ENCODE measurements around the gene ATG9B.
A peak's percentile ranks its signal among the peaks of the same experiment; 100 is the strongest.

Gene ATG9B

DNA sequence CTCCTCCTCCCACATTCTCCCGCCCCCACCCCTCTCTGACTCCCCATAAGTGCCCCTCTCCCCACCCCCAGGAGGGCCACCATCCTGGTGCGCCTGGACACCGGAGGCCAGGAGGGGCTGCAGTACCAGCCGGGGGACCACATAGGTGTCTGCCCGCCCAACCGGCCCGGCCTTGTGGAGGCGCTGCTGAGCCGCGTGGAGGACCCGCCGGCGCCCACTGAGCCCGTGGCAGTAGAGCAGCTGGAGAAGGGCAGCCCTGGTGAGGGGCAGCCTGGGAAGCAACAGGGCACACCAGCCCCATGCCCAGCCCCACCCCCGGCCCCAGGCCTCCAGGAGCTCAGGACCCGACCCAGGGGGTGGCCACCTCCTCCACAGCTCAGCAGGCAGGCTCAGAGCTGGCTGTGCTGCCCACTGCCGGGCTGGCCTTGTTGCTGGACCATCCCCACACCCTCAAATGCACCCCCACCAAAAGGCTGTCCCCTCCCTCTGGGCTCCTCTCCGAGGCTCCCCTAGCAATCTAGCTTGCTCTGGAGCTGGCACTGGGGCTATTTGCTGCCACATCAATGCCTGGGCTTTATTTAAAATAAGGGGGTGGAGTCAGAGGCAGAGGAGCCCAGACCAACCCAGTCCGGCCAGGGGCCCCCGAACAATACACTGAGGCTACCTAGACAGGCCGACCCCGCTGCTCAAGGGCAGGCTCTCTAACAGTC lies 14.8 kb downstream of the ATG9B start:
- no peak overlapping the region for H2BK120ac ChIP-seq (ENCODE audit: insufficient read depth, low read length, poor library complexity)
- WGBS (ENCODE audit: extremely low coverage, insufficient coverage, insufficient read length) = no CpG with 5 or more reads among the region's 22 CpGs
- no peak overlapping the region for H3K4me2 ChIP-seq (ENCODE audit: low read length)
- H3K9ac ChIP-seq (ENCODE audit: low read length) = no peak overlapping the region
- no peak overlapping the region for H4K12ac ChIP-seq (ENCODE audit: low read depth, low read length)
- H3K4ac ChIP-seq (ENCODE audit: low read depth, low read length) = no peak overlapping the region
- H3K18ac ChIP-seq (ENCODE audit: low read length) = no peak overlapping the region
- no peak overlapping the region for H2AK5ac ChIP-seq (ENCODE audit: low read length)
- peaks cover 4% of the 10 kb centered on the region for H3K9me3 ChIP-seq (ENCODE audit: insufficient read depth, low read depth, low read length)
- no peak overlapping the region for H2BK12ac ChIP-seq (ENCODE audit: low read length)
- H3K23ac ChIP-seq (ENCODE audit: low read length) = no peak overlapping the region
- H3K4me3 ChIP-seq (ENCODE audit: low read depth, low read length) = no peak overlapping the region
- no peak overlapping the region for H2BK5ac ChIP-seq (ENCODE audit: low read depth, low read length, poor library complexity)
- H3K79me2 ChIP-seq (ENCODE audit: control insufficient read depth, insufficient read depth, low read length, poor library complexity) = no peaks in the 10 kb centered on the region
- peaks cover 12% of the 10 kb centered on the region for H3K79me1 ChIP-seq (ENCODE audit: low read length)
- H3K27me3 ChIP-seq (ENCODE audit: insufficient read depth, low read length) = no peaks in the 10 kb centered on the region
- H4K91ac ChIP-seq (ENCODE audit: low read depth, low read length) = peak overlapping the region; percentile 41
- H3K4me1 ChIP-seq (ENCODE audit: control insufficient read depth in 1 of 2, insufficient read depth in 2 of 2, low read length in 2 of 2) = peaks cover 33 to 42% of the 10 kb centered on the region in 2 experiments
- no peaks in the 10 kb centered on the region for H3K36me3 ChIP-seq (ENCODE audit: control insufficient read depth in 1 of 2, insufficient read depth in 2 of 2, low read length in 2 of 2)
- no peak overlapping the region for H4K8ac ChIP-seq (ENCODE audit: low read depth, low read length)
- H2AFZ ChIP-seq (ENCODE audit: insufficient read depth, low read length, poor library complexity) = no peak overlapping the region
- no peak for DNase-seq
- H3K14ac ChIP-seq (ENCODE audit: low read length) = no peak overlapping the region
- no peak overlapping the region for H3K27ac ChIP-seq (ENCODE audit: low read depth, low read length)

DNA sequence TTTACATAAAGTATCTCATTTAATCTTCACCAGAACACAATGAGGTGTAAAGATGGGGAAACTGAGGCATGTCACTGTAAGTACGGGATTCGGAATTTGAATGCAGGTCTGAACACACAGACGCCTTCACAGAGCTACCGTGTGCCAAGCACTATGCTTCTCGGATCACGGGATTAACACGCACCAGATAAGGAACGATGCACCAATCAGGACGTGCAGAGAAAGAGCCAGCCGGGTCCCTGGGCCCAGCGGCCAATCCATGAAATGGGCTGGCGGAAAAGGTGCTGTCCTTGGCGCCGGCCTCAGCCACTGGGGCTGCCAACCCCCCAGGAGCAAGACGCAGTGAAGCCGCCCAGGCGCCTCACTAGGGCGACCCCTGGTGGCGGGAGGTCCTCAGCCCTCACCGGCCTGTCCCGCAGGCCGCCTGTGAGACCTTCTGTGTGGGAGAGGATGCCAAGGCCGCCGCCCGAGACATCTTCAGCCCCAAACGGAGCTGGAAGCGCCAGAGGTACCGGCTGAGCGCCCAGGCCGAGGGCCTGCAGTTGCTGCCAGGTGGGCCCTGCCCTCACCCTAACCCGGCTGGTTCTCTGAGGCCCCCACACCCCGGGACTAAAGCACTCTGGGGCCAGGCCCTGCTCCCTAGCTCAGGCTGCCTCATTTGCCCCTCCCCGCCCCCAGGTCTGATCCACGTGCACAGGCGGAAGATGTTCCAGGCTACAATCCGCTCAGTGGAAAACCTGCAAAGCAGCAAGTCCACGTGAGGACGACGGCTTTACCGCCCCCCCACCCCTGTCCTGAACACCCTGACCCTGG lies 15.6 kb downstream of the ATG9B start:
- Histone ChIP-seq H4K12ac (ENCODE audit: low read depth, low read length) (no peak overlapping the region), H2AK5ac (ENCODE audit: low read length) (peak overlapping the region; percentile 71), H3K36me3 (ENCODE audit: control insufficient read depth in 1 of 2, insufficient read depth in 2 of 2, low read length in 2 of 2) (no peaks in the 10 kb centered on the region), H3K14ac (ENCODE audit: low read length) (no peak overlapping the region), H3K4ac (ENCODE audit: low read depth, low read length) (no peak overlapping the region), H3K27me3 (ENCODE audit: insufficient read depth, low read length) (no peaks in the 10 kb centered on the region), H3K18ac (ENCODE audit: low read length) (no peak overlapping the region), H3K9ac (ENCODE audit: low read length) (no peak overlapping the region), H3K27ac (ENCODE audit: low read depth, low read length) (no peak overlapping the region), H3K9me3 (ENCODE audit: insufficient read depth, low read depth, low read length) (peaks cover 2% of the 10 kb centered on the region), H2BK120ac (ENCODE audit: insufficient read depth, low read length, poor library complexity) (no peak overlapping the region), H4K91ac (ENCODE audit: low read depth, low read length) (no peak overlapping the region), H4K8ac (ENCODE audit: low read depth, low read length) (no peak overlapping the region), H2BK5ac (ENCODE audit: low read depth, low read length, poor library complexity) (no peak overlapping the region), H3K79me1 (ENCODE audit: low read length) (peaks cover 9% of the 10 kb centered on the region), H3K4me2 (ENCODE audit: low read length) (no peak overlapping the region), H3K23ac (ENCODE audit: low read length) (no peak overlapping the region), H2AFZ (ENCODE audit: insufficient read depth, low read length, poor library complexity) (peak overlapping the region; percentile 7), H2BK12ac (ENCODE audit: low read length) (peak overlapping the region; percentile 17), H3K4me1 (ENCODE audit: control insufficient read depth in 1 of 2, insufficient read depth in 2 of 2, low read length in 2 of 2) (peaks cover 28 to 38% of the 10 kb centered on the region in 2 experiments), H3K79me2 (ENCODE audit: control insufficient read depth, insufficient read depth, low read length, poor library complexity) (no peaks in the 10 kb centered on the region), H3K4me3 (ENCODE audit: low read depth, low read length) (no peak overlapping the region)
- WGBS (ENCODE audit: extremely low coverage, insufficient coverage, insufficient read length) = no CpG with 5 or more reads among the region's 40 CpGs
- DNase-seq = peak; percentile 54 to 79

DNA sequence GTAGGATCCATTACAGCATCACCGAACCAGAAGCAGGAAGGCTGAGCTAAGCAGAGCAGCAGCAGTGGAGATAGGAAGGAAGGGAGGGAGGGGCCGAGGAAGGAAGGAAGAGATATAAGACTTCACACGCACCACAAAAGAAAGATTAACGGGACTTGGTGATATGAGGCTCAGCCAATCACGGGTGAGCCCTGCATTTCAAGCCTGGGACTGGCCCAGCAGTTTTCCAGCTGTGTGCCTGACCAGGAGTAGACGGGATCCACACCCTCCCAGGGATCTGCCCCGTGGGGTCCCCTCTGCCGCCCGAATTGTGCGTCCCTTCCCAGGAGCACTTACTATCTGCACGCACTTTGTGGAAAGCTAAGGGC lies 16.2 kb downstream of the ATG9B start:
- Histone ChIP-seq H3K27me3 (ENCODE audit: insufficient read depth, low read length) (no peaks in the 10 kb centered on the region), H2AK5ac (ENCODE audit: low read length) (no peak overlapping the region), H3K27ac (ENCODE audit: low read depth, low read length) (no peak overlapping the region), H3K4ac (ENCODE audit: low read depth, low read length) (no peak overlapping the region), H3K18ac (ENCODE audit: low read length) (no peak overlapping the region), H4K91ac (ENCODE audit: low read depth, low read length) (no peak overlapping the region), H3K79me1 (ENCODE audit: low read length) (peaks cover 9% of the 10 kb centered on the region), H2BK12ac (ENCODE audit: low read length) (no peak overlapping the region), H3K4me1 (ENCODE audit: control insufficient read depth in 1 of 2, insufficient read depth in 2 of 2, low read length in 2 of 2) (peaks cover 25 to 34% of the 10 kb centered on the region in 2 experiments), H4K12ac (ENCODE audit: low read depth, low read length) (no peak overlapping the region), H3K14ac (ENCODE audit: low read length) (no peak overlapping the region), H2BK5ac (ENCODE audit: low read depth, low read length, poor library complexity) (no peak overlapping the region), H2BK120ac (ENCODE audit: insufficient read depth, low read length, poor library complexity) (no peak overlapping the region), H3K9me3 (ENCODE audit: insufficient read depth, low read depth, low read length) (no peaks in the 10 kb centered on the region), H3K4me3 (ENCODE audit: low read depth, low read length) (no peak overlapping the region), H3K23ac (ENCODE audit: low read length) (no peak overlapping the region), H3K4me2 (ENCODE audit: low read length) (no peak overlapping the region), H4K8ac (ENCODE audit: low read depth, low read length) (no peak overlapping the region), H3K36me3 (ENCODE audit: control insufficient read depth in 1 of 2, insufficient read depth in 2 of 2, low read length in 2 of 2) (no peaks in the 10 kb centered on the region), H3K9ac (ENCODE audit: low read length) (no peak overlapping the region), H2AFZ (ENCODE audit: insufficient read depth, low read length, poor library complexity) (no peak overlapping the region), H3K79me2 (ENCODE audit: control insufficient read depth, insufficient read depth, low read length, poor library complexity) (no peaks in the 10 kb centered on the region)
- DNase-seq = no peak
- no CpG with 5 or more reads among the region's 11 CpGs for WGBS (ENCODE audit: extremely low coverage, insufficient coverage, insufficient read length)

DNA sequence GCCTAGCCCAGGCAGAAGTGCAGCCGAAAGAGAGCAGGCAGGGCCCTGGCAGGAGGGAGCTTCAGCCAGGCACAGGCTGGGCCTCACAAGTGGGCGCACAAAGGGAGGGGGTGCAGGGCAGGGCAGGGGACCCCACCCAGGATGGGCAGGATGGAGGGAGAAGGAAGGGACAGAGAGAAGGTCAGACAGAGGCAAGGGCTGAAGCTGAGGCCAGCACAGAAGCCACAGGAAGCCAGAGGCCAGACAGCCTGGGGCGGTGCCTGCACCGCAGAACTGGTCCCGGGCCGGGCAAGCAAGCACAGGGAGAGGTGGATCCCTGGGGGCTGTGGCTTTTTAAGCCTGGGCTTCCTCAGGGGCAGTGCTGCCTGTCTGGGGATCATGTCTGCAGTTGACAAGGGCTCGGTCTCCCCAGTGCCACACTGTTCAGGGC lies 16.8 kb downstream of the ATG9B start:
- H3K4me3 ChIP-seq (ENCODE audit: low read depth, low read length) = no peak overlapping the region
- peak overlapping the region; percentile 0 for H3K14ac ChIP-seq (ENCODE audit: low read length)
- no peak overlapping the region for H3K27ac ChIP-seq (ENCODE audit: low read depth, low read length)
- H2BK12ac ChIP-seq (ENCODE audit: low read length) = peak overlapping the region; percentile 1
- H3K18ac ChIP-seq (ENCODE audit: low read length) = no peak overlapping the region
- no peak overlapping the region for H3K4ac ChIP-seq (ENCODE audit: low read depth, low read length)
- DNase-seq = no peak
- no peaks in the 10 kb centered on the region for H3K36me3 ChIP-seq (ENCODE audit: control insufficient read depth in 1 of 2, insufficient read depth in 2 of 2, low read length in 2 of 2)
- peak overlapping the region; percentile 2 for H4K8ac ChIP-seq (ENCODE audit: low read depth, low read length)
- H3K79me2 ChIP-seq (ENCODE audit: control insufficient read depth, insufficient read depth, low read length, poor library complexity) = no peaks in the 10 kb centered on the region
- no peak overlapping the region for H3K4me2 ChIP-seq (ENCODE audit: low read length)
- no peak overlapping the region for H2AFZ ChIP-seq (ENCODE audit: insufficient read depth, low read length, poor library complexity)
- H3K4me1 ChIP-seq (ENCODE audit: control insufficient read depth in 1 of 2, insufficient read depth in 2 of 2, low read length in 2 of 2) = peaks cover 21 to 31% of the 10 kb centered on the region in 2 experiments
- no peak overlapping the region for H2BK5ac ChIP-seq (ENCODE audit: low read depth, low read length, poor library complexity)
- H3K9me3 ChIP-seq (ENCODE audit: insufficient read depth, low read depth, low read length) = no peaks in the 10 kb centered on the region
- peaks cover 7% of the 10 kb centered on the region for H3K79me1 ChIP-seq (ENCODE audit: low read length)
- no peak overlapping the region for H3K9ac ChIP-seq (ENCODE audit: low read length)
- no peak overlapping the region for H4K12ac ChIP-seq (ENCODE audit: low read depth, low read length)
- peak overlapping the region; percentile 38 for H4K91ac ChIP-seq (ENCODE audit: low read depth, low read length)
- peak overlapping the region; percentile 10 for H2BK120ac ChIP-seq (ENCODE audit: insufficient read depth, low read length, poor library complexity)
- H3K27me3 ChIP-seq (ENCODE audit: insufficient read depth, low read length) = no peaks in the 10 kb centered on the region
- H2AK5ac ChIP-seq (ENCODE audit: low read length) = peak overlapping the region; percentile 1
- WGBS (ENCODE audit: extremely low coverage, insufficient coverage, insufficient read length) = no CpG with 5 or more reads among the region's 7 CpGs
- H3K23ac ChIP-seq (ENCODE audit: low read length) = no peak overlapping the region
